IPS DF 4.7 (cell line): Measurements from ENCODE around the gene KYAT1.
A peak's percentile ranks its signal among the peaks of the same experiment; 100 is the strongest.

Source experiments
- DNase-seq: peaks from one replicate; pipeline ENCODE4 v3.0.0-alpha.2; 2013; ENCODE audit warnings: low spot score; ENCODE audit errors: extremely low read depth

KYAT1 gene

DNA sequence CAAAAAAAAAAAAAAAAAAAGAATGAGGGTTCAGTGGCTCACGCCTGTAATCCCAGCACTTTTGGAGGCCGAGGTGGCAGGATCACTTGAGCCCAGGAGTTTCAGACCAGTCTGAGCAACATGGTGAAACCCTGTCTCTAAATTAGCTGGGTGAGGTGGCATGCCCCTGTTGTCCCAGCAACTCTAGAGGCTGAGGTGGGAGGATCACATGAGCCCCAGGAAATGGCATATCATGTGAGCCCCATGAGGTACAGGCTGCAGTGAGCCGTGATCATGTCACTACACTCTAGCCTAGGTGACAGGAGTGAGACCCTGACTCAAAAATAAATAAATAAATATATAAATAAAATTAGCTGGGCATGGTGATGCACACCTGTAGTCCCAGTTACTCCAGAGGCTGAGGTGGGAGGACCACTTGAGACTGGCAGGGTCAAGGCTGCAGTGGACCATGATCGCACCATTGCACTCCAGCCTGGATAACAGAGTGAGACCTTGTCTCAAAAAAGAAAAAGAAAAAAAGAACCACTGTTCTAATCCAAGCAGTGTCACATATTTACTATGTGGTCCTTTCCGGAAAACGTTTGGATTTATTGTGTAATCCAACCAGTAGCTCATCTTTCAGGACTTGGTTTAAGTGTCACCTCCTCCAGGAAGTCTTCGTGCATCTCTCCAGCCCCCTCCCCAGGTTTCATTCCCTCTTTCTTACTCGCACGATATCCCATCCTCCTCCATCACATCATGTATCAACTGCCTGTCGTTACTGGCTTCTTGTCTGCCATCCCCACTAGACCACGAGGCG lies 39.9 kb downstream of the KYAT1 start:
- DNase-seq: no peak

DNA sequence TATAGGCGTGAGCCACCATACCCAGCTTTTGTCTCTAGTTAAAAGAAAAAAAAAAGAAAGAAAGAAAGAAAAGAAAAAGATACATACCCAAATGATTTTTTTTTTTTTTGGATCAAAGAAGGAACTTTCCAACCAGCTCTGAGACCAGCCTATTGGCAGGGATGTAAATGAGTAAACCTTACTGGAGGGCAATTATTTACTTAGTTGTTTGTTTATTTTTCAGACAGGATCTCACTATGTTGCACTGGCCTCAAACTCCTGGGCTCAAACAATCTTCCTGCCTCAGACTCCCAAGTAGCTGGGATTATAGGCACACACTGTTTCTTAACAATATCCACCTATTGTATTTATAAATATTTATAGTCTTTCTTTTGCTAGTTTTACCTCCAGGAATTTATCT lies 41.2 kb downstream of the KYAT1 start:
- DNase-seq: no peak

GRCh38 chr9:128838338-128838737 lies 43.4 kb downstream of the KYAT1 start:
- no peak for DNase-seq

- DNase-seq: no peak
Measured at GRCh38 chr9:128836509-128837145, 45.1 kb downstream of the KYAT1 start.

DNA sequence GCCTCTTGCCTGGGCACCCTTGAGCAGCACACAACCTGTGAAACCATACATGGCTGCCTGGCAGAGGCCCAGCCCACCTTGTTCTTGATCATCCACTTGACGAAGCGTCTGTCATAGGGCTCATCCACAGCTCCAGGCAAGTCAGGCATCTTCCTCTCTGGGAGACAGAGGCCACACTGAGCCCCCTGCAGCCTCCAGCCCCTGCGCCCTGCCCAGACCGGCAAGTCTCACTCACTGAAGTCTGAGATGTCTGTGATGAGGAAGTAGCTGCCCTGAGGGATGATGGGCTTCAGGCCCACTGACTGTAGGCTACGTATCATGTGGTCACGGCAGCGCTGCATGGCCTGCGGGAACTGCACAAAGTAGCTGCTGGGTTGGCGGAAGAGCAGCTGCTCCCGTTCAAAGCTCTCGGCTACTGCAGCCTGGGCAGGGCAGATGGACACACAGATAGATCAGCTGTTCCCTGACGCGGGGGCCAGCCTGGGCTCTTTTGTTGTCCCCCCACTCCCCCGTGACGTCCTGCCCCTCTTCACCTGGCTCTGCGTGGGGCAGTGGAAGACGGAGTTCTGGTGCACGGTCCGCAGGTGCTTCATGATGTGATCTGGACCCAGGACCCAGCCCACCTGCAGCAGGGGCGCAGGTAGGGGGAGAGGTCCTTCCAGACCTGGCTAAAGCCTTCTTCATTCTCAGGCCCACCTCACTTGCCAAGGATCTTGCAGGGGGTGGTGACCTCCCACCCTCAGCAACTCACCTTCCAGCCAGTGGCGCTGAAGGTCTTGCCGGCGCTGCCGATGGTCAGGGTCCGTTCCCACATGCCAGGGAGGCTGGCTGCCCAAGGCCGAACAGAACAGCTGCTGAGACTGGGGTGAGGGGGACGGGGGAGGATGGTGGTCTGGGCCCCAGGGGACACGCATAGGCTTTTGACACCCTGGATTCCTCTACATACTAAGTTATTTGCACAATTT lies 46.2 kb downstream of the KYAT1 start:
- no peak for DNase-seq

- no peak for DNase-seq
Measured at GRCh38 chr9:128833696-128834095, 48.1 kb downstream of the KYAT1 start.

- DNase-seq: peak; percentile 49
Measured at GRCh38 chr9:128829477-128830251, 52.1 kb downstream of the KYAT1 start, which contains the start of gene SPOUT1. TSS of gene SPOUT1 (minus strand) at chr9:128829794. CDS start at chr9:128829780, 14 bp downstream.

GRCh38 chr9:128828719-128829452 lies 52.9 kb downstream of the KYAT1 start:
- DNase-seq: no peak

DNA sequence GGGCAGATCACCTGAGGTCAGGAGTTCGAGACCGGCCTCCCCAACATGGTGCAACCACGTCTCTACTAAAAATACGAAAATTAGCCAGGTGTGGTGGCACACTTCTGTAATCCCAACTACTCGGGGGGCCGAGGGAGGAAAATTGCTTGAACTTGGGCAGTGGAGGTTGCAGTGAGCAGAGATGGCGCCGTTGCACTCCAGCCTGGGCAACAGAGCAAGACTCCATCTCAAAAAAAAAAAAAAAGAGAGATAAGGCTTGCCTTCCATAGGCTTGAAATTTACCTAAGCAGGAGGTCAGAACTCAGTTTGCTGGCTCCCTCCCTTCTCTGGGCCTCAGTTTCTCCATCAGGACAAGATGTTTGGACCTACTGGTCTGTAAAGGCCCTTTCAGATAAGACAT lies 53.5 kb downstream of the KYAT1 start:
- DNase-seq: no peak

GRCh38 chr9:128825923-128826700 lies 55.6 kb downstream of the KYAT1 start:
- DNase-seq: no peak

- DNase-seq: no peak
Measured at GRCh38 chr9:128824911-128825310, 56.8 kb downstream of the KYAT1 start.

DNA sequence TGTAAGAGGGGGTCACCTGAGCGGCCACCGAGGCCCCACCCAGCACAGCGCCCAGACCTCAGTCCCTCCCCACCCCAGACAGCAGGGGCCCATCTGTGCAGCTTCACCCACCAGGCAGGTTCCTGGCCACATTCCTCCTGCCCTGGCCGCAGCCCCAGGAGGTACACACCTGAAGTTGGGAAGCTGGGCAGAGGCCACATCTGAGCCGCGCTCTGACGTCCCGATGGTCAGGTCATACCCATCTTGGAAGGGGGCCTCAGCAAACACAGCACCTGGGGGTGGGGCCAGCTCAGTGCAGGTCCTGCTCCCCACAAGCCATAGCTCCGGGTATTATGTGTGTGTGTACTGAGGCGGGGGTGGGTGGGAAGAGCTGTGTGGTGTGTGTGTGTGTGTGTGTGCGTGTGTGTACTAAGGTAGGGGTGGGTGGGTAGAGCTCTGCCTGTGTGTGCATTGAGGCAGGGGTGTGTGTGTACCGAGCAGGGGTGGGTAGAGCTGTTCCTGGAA lies 57.8 kb downstream of the KYAT1 start:
- DNase-seq: no peak

DNA sequence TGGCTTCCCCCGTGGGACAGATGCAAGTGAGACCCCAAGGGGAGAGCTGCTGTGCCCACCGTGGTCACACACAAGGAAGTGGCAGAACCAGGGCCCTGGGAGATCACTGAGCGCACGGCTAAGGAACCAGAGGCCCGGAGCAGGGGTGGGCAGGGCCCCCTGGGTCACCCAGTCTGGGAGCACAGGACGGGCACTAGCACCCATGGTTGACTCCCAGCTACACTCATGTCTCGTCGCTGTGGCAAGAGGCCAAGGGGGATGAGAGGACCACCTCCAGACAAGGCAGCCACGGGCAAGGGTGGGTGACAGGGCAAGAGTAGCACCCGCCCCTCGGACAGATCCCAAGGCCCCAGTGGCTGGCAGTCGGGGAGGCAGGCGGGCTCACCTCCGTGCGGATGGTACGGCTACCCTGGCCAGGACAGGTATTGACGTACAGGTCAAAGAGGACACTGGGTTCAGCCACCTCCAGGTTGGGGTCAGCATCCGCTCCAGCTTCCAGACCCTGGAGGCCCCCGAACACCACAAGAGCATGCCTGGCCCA lies 58.3 kb downstream of the KYAT1 start:
- no peak for DNase-seq

- DNase-seq: no peak
Measured at GRCh38 chr9:128822407-128823042, 59.2 kb downstream of the KYAT1 start.

GRCh38 chr9:128821584-128822406 lies 60.0 kb downstream of the KYAT1 start:
- no peak for DNase-seq

DNA sequence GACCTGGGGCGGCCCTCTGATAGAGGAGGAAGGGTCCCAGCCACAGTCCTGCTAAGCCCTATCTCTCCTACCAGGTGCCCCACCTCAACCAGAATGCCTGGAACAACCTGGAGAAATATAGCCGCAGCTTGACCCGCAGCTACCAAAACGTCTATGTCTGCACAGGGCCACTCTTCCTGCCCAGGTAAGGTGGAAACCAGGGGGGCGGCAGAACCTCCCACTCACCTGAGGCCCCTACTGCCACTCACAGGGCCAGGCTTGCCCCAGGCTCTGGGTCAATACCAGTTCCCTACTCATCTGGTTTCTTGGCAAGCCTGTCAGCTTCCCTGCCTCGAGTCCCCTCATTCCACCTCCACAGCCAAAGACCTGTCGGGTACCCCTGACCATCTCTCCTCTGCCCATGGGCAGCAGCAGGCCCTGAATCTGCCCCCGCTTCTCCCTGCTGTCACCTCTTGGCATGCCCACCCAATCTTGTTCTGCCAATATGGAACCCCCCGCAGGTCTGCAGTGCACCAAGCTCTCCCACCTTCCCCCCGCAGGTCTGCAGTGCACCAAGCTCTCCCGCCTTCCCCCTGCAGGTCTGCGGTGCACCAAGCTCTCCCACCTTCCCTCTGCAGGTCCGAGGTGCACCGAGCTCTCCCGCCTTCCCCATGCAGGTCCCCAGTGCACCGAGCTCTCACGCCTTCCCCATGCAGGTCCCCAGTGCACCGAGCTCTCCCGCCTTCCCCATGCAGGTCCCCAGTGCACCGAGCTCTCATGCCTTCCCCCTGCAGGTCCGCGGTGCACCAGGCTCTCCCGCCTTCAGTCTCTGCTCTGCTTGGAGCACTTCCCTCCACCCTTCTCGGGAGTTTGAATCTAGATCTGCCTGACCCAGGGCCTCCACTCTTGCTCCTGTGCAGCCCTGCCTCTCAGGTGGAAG lies 60.8 kb downstream of the KYAT1 start:
- DNase-seq: no peak
